Right ventricle myocardium inferior (tissue), 1 donor: ENCODE results near the gene EXOC3L4. TPM values are rescaled to one million over a fixed set of nuclear protein-coding genes. Genes with fewer than 3 reads are reported as not detected.

Experiments
- ATAC-seq: fragments of 200-7000 bp; cut with Tn5 transposase; one replicate; pipeline ENCODE4 v1.9.1; 2020; ENCODE audit warnings: mild to moderate bottlenecking, moderate library complexity
- DNase-seq: peaks from one replicate; pipeline ENCODE4 v3.0.0; 2021; ENCODE audit errors: missing footprints
- intact Hi-C: fragments of 100-400 bp; cut with DNase I; formaldehyde crosslinking; loops from one replicate; pipeline ENCODE4 v1.11.0; 2022
- total RNA-seq: library from RNA; stranded (reverse); fragmentation: NEBNext Ultra II Directional; extraction: Animal tissue kit (Norgen Biotek cat#: 25700); gene quantifications from one replicate; pipeline ENCODE4 v1.2.1, GENCODE V29; 2021
- donor health status: DM: no; HTN: yes; CAD: no; lungs with severe emphysema.

The EXOC3L4 gene
- total RNA-seq, 1 donor from 2014 or later = 1.2 TPM

DNA sequence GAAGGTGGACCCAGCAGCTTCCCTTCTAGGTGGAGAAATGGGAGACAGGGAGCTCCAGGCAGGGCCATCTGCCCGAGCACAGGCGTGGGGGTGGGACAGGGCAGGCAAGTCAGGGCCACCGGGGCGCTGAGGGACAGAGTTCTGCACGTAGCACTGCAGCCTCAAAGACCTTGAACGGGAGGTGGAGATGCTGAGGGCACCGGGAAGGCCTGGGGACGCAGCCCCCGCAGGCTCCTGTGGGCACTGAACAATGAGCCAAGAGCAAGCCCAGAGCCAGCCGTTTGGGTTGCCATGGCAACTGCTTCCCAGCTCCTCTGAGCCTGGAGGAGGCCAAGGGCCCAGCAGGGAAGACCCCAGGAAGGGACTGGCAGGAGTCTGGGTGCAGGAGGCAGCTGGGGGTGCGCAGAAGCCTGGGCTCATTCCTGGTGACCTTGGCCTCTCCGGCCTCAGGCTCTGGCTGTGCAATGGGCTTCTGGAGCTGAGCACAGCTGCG is 7.1 kb upstream of the EXOC3L4 start:
- no peak for ATAC-seq
- intact Hi-C loops = no loop called here
- DNase-seq = peak; percentile 45

- ATAC-seq (no peak), DNase-seq (peak; percentile 47)
- intact Hi-C loops = no loop called here
Measured at GRCh38 chr14:103088921-103089320, 5.6 kb upstream of the EXOC3L4 start.

DNA sequence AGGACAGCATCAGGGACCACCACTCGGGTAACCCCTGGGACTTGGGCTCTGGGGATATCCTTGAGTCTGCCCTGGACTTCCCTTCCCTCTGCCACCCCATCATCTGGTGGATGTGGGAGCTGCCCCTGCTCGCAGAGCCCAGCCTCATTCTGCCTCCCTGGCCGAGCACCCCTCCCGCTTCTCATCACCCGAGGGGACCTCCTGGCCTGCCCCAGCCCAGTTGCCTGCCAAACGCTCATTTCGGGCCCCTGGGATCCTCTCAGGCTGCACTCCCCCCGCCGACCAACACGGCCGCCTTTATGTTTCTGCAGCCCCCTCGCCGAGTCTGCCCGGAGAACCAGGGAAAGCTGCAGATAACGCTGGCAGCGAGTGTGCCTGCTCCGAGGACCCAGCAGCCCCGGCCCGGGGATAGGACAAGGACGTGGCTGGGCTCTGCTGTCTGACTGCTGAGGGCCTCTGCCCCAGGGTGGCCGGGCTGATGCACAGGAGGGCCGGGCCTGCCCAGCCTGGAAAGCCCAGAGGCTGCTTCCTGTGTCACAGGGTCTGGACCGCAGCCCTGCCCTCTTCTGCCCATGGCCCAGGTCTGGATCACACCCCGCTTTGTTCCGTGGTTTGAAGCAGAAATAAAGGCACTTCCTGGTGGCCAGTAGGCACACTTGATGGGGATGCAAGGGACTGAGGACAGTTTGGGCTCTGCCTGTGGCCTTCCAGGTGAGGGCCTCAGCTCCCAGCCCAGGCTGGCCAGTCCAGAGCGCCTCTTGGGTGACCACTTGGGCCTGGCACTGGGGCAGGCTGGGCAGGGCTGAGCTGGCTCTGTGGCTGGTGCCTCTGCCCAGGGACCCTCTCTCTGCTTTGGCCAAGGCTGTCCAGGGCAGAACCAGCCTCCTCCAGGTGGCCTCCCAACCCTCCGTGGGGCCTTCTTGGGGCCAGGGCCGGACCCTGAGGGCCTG is 4.9 kb upstream of the EXOC3L4 start:
- intact Hi-C loops = no loop called here
- ATAC-seq (no peak), DNase-seq (no peak)

DNA sequence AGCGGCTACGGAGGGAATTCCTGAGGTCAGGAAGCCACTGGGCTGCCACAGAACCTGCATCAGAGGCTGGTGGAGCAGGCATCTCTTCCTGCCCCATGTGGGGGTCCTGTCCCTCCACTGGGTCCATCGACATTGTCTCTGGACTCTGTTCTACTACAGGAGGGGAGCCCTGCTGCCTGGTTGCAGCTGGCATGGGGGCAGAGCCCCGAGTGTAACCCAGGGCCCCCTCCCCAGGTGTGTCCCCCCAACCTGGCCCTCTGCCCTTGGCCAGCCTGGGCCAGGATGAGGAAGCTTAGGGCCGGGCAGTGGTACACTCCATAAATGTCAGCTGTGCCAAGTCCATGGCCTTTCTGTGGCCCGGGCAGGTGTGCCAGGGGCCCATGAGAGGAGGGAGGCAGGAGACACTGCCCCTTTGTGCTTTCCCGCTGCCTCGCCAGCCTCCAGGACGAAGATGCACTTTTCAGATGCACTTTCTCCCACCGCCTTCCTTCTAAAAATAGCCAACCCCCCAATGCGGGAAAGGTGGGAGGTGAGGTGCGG is 4.0 kb upstream of the EXOC3L4 start:
- DNase-seq (peak; percentile 32), ATAC-seq (no peak)
- intact Hi-C loops = no loop called here

DNA sequence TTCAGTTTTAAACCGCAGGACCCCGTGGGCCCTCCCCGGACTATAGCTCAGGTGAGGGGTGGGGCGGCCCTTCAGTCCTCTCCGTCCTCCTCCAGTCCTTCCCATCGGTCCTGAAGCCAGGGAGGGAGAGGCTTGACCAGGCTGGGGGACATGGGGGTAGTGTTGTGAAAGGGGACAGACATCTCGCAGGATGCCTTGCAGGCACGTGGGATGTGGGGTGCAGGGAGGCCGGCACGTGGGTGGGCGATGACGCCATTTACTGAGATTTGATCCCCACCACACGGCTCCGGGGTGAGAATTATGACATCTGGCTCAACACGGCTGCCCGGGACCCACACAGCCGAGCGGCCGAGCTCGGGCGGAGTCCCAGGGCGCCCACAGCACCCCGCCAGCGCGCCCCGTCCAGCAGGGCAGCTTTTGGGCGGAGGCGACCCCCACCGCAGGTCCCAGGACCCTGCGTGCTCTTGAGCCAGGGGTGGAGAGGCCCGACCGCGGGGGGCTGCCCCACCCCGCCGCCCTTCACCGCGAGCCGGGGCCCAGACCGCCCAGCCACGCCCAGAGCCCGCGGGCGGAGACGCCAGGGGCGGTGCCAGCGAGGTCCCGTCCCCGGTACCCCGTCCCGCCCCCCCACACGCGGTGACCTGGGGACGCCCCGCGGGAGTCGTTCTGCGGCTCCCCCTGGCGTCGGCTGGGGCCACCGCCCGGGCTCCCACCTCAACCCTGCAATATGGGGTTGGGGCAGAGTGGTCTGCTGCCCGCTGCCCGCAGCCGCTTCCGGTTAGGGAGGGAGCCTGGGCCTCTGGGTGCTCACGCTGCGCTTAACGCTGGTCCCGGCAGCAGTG is 3.3 kb upstream of the EXOC3L4 start:
- ATAC-seq (peak; percentile 72), DNase-seq (peak; percentile 80)
- intact Hi-C loops = no loop called here

GRCh38 chr14:103091883-103092222 is 2.7 kb upstream of the EXOC3L4 start:
- DNase-seq (peak; percentile 26), ATAC-seq (no peak)
- intact Hi-C loops = no loop called here

DNA sequence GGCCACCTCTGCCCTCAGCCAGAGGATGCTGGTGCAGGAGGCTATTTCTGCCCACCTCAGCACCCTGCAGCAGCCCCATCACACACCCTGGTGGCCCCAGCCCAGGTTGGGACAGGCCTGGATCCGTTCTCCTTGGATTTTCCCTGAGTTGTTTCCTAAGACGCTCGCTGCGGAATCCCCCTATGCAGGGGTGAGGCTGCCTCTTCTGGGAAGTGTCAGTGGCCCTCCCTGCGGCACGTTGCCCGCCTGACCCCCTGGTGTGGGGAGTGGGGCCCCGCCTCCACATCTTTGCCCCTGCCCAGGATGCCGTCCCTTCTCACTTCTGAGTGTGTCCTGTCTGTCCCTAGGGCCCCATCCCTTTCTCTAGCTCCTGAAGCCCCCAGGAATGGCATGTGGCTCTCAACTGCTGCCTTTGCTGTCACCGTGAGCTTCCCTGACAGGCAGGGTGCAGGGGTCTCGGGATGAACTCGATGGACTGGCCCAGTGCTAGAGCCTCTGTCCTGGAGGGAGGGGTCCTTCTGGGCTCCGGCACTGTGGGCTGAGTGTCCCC is 594 bp upstream of the EXOC3L4 start:
- DNase-seq = peak; percentile 15
- ATAC-seq = no peak
- intact Hi-C loops = no loop called here

GRCh38 chr14:103095210-103095778 is 769 bp downstream of the EXOC3L4 start:
- ATAC-seq = no peak
- intact Hi-C loops = no loop called here
- no peak for DNase-seq

- intact Hi-C loops = no loop called here
- ATAC-seq = no peak
Measured at GRCh38 chr14:103096387-103096786, 1.9 kb downstream of the EXOC3L4 start.

DNA sequence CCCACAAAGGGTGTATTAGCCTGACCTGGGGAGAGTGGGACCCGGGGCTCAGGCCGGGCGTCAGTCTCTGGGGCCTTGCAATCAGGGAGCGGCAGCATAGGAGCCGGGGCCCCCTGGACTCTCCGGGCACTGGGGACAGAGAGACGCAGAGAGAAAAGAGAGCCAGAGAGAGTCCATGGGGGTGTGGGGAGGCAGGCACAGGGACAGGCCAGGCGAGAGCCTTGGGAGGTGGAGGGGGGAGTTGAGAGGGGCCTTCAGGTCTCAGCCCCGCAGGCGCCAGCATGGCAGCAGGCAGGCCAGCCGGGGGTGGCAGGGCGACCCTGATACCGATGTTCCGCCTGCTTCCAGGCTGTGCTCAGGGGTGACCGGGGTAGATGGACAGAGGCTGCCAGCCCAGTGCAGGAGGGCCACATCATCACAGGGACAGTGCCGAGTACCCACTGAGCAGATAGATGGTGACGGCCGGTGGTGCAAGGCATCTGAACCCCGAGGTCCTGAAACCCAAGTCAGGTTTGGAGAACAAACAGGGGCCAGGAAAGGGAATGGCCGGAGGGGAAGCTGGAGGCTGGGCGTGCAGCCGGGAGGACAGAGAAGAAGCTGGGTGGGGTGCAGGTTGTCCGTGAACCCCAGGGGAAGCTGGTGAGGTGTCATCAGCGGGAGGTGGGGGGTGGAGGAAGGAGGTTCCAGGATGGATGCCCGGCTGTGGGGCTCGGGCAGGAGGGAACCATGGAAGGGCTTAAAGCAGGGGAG is 2.9 kb downstream of the EXOC3L4 start:
- no peak for DNase-seq
- intact Hi-C loops = no loop called here
- no peak for ATAC-seq

More at GRCh38 chr14:103096387-103096786, 1.9 kb downstream of the EXOC3L4 start:
- no peak for DNase-seq

DNA sequence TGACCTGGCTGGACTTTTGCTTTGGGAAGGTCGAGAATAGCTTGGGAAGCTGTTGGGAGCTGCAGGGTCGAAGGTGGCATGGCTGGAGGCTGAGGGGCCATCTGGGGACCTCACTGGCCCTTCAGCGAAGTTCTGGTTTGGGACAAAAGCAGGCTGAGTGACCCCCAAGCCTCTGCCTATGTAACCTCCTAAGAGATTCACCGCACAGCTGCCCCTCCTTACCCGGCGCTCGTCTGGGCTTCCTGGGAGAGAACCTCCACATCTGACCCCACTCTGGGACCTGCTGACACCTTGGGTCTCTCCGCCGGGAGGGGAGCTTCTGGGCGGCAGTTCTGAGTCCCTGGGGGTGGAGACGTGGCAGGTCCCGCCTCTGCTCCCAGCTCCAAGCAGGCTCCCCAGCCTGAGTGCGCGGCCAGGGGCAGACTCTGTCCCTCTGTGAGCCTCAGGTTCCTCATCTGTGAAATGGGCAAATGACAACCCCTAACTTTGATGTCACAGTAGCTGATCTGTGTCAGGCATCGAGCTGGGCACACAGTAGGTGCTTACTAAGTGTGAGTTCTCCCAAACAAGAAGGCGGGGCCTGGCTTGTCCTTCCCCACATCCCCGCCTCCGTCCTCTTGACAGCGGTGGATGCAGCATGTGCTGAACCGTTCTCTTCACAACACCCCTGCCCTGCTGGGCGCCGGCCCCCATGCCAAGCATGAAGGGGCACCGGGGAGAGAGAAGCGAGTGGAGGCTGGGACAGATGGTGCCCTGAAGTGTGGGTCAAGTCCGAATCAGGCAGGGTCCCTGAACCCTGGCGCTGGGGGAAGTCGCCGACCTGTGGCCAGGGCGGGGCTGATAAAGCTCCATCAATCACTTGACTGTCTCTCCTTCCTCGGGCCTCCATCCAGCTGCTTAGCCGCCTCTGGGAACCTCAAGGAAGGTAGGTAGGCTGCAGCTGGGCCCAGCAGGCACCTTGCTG is 3.8 kb downstream of the EXOC3L4 start:
- DNase-seq = no peak
- no peak for ATAC-seq
- intact Hi-C loops = no loop called here

DNA sequence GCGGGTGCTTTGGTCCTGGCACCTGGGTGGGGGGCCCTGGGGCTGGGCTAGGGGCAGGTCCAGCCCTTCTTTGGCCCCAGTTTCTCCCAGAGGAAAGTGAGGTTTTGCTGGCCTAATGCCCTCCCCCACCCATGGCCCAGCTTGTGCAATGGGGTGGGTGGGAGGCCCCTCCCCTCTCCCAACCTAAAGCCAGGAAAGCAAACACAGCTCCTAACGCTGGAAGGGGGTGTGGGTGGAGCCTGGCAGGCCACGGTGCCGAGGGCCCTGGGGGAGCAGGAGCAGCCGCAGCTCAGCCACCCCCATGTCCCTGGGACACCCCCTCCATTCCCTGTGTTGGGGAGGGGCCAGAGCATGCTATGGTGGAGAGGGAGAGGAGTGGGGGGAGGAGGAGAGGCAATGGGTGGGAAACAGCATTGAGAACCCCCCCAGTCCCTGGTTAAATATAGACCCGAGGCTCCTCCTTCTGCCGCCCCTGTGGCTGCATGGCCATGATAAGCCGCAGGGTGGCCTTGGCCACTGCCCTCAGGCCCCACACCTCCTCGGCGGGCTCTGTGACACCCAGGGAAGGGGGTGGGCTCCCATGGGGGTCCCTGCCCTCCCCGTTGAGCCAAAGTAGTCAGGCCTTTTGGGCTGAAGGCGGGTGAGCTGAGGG is 4.7 kb downstream of the EXOC3L4 start:
- ATAC-seq = no peak
- DNase-seq = no peak
- intact Hi-C loops = no loop called here

DNA sequence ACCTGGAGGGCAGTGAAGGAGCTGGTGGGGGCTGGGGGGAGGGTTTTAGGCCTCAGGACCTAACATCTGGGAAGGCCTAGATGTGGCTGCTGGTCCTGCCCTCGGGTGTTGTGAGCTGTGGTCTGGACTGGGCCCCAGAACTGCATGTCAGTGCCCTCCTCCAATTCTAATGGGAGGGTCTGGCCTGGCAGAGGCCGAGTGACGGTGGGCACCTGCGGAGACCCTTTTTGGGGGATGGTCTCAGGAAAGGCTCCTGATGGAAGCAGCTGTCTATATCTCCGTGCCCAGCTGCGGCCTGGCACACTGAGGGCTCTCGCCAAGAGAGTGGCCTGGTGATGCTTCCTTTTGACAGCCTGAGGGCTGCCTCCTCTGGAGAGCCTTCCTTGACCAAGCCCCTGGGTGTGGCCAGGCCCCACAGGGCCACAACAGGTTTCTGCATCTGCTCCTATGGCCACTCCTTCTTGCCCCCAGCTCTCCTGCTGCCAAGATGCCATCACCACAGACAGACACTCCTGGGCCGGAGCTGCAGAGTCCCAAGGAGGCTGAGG is 5.3 kb downstream of the EXOC3L4 start:
- no peak for ATAC-seq
- intact Hi-C loops = no loop called here
- DNase-seq = no peak

DNA sequence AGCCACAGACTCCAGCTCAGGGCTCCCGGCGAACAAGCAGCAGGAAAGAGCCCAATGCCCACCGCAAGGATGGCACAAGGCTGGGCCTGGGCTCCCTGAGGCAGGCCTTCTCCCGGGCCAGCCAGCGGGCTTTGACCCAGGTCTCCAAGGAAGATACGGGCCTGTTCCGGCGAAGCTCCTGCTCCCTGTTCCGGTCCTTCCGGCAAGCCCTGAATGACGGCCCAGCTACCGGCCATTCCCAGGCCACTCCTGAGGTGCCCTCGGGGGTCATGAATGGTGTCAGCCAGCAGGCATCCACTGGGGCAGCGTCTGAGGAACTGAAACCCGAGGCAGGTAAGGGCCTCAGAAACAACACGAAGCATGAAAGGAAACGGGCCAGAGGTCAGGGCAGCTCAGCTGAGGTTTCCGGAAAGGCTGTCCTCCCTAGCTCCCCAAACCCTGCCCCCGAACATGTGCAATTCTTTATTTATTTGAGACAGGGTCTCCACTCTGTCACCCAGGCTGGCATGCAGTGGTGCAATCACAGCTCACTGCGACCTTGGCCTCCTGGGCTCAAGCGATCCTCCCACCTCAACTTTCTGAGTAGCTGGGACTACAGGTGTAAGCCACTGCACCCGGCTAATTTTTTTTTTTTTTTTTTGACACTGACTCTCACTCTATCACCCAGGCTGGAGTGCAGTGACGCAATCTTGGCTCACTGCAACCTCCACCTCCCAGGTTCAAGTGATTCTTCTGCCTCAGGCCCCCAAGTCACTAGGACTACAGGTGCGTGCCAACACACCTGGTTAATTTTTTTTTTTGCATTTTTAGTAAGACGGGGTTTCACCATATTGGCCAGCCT is 6.0 kb downstream of the EXOC3L4 start:
- intact Hi-C loops = no loop called here
- DNase-seq = no peak
- no peak for ATAC-seq

DNA sequence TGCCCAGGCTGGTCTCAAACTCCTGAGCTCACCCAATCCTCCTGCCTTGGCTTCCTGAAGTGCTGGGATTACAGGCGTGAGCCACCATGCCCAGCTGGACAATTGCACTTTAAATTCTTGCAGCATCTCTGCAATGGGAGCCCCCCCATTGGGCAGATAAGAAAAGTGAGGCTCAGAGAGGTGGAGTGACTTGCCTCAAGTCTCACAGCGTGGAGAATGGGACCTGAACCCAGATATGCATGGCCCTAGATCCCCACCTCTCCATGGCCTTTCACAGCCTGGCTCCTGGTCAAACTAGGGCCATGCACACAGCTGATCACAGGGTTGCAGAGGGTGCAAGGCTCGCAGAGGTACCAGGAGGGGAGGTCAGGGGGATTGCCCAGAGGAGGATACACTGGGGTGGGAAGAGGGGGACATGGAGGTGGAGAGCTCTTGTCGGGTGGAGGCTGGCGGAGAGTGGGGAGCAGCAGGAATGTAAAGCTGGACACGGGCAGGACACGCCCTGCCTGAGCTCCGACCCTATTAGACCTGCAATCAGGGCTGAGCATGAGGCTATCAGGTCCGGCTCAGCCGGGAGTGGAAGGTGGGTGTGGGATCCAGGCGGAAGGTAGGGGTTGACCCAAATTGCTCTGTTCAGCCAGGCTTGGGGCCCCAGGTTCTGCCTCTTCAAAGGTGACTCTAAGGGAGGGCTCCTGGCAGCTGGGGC is 6.9 kb downstream of the EXOC3L4 start:
- ATAC-seq (no peak), DNase-seq (no peak)
- intact Hi-C loops = no loop called here
